Upper lobe of left lung (tissue), 6 donors: ENCODE data around the gene MUC2. TPM values are rescaled to one million over a fixed set of nuclear protein-coding genes. Genes with fewer than 3 reads are reported as not detected.

Source experiments
- ATAC-seq, 2 donors: fragments of 200-7000 bp; cut with Tn5 transposase; one replicate each; pipeline ENCODE4 v1.9.1; 2022; ENCODE audit warnings: mild to moderate bottlenecking in 2 of 2, moderate library complexity in 2 of 2; ENCODE audit not compliant: low FRiP score in 2 of 2
- DNase-seq, 2 donors: peaks; one replicate each; pipeline ENCODE4 v3.0.0-alpha.2; 2019 to 2020
- H3K27ac ChIP-seq, 4 donors: fragments of 200-600 bp; sonication (generic); one replicate each; pipeline ENCODE4 v1.5.1; 2016 to 2019
- H3K27me3 ChIP-seq, 4 donors: fragments of 200-600 bp; sonication (generic); one replicate each; pipeline ENCODE4 v1.5.1; 2017 to 2019
- H3K36me3 ChIP-seq, 4 donors: fragments of 200-600 bp; sonication (generic); one replicate each; pipeline ENCODE4 v1.5.1; 2016 to 2019
- H3K4me1 ChIP-seq, 4 donors: fragments of 200-600 bp; sonication (generic); one replicate each; pipeline ENCODE4 v1.5.1; 2018 to 2019
- H3K4me3 ChIP-seq, 4 donors: fragments of 200-600 bp; sonication (generic); one replicate each; pipeline ENCODE4 v1.5.1; 2017 to 2019; ENCODE audit warnings: mild to moderate bottlenecking in 2 of 4, moderate library complexity in 1 of 4
- H3K9me3 ChIP-seq, 4 donors: fragments of 200-600 bp; sonication (generic); one replicate each; pipeline ENCODE4 v1.5.1; 2018 to 2019
- EP300 ChIP-seq, 4 donors: sonication (generic); formaldehyde crosslinking; IDR thresholded peaks; one replicate each; pipeline ENCODE4 v1.5.1; 2017; ENCODE audit warnings: antibody characterized with exemption in 4 of 4, control low read depth in 2 of 4
- POLR2A ChIP-seq, 4 donors: fragments of 450-650 bp; IDR thresholded peaks; one replicate each; pipeline ENCODE4 v1.5.1; 2016 to 2017; ENCODE audit warnings: antibody characterized with exemption in 4 of 4, mild to moderate bottlenecking in 2 of 4
- POLR2AphosphoS5 ChIP-seq, 2 donors: sonication (generic); formaldehyde crosslinking; IDR thresholded peaks; one replicate each; pipeline ENCODE4 v1.5.1; 2017; ENCODE audit warnings: antibody characterized with exemption in 2 of 2
- WGBS, 2 donors: methylation state at CpG; one replicate each; pipeline ENCODE4 v1.1.5; 2017 to 2018; 5-methylcytosine and 5-hydroxymethylcytosine counted together
- total RNA-seq, 6 donors: library from RNA; depleted of rRNA in 4 of 6; stranded (reverse); fragments of >200 nt in 4 of 6; gene quantifications; one replicate each; pipeline versions ENCODE4 v1.1.0 to v1.2.1, GENCODE V29; 2016 to 2021
- TF ChIP-seq, protein P1 (sequence below), 6 experiments: fragments of 450-650 bp in 4 of 6; fragments of 200-600 bp in 2 of 6; sonication (generic) in 2 of 6; IDR thresholded peaks; one replicate each; pipeline ENCODE4 v1.5.1; 2016 to 2019; ENCODE audit warnings: antibody characterized with exemption in 6 of 6
- donor health status: DM: no; HTN: no; CAD: no; lungs with moderate emphysema.
- donor health status: DM: no; HTN: yes; CAD: no; lungs with severe emphysema.

MUC2 gene
- total RNA-seq, 6 donors from 2014 or later, result 0.11 to 0.84 TPM; not detected in 4

DNA sequence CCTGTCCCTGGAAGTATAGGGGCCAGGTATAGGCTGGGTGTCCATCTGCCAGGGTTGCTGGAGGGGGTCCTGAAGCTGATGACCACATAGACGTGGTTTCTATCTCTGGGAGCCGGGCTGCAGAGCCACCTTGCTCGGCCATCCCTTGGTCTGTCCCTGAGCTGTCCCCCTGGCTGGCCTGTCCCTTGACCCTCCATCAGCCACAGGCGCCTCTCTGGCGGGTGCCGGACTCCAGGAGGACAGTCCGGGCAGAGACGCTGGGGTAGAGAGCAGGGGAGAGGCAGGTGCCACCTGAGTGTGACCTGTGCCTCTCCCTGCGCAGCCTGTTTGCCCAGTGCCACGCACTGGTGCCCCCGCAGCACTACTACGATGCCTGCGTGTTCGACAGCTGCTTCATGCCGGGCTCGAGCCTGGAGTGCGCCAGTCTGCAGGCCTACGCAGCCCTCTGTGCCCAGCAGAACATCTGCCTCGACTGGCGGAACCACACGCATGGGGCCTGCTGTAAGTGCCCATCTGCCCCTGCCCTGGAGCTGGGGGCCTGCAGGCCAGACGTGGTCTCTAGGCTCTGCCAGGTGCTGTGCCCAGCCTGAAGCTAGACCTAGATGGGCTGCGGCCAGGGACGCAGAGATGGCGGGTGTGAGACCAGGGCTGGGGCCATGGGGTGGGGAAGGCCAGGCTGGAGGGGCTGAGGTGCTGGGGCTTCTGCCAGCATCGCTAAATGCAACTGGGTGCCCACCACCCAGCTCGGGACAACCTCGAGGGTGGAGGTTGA is 29.9 kb downstream of the MUC2 start:
- peaks cover 0 to 4% (median 0%) of the 10 kb centered on the region in 4 donors for H3K9me3 ChIP-seq
- WGBS, 2 donors, result 80 to 91% methylated on average over 3 to 28 of the region's 28 CpGs
- H3K4me1 ChIP-seq, result no peaks in the 10 kb centered on the region
- no peaks in the 10 kb centered on the region for H3K36me3 ChIP-seq
- H3K4me3 ChIP-seq, result no peak overlapping the region
- no peak for TF ChIP-seq POLR2AphosphoS5 (IDR thresholded peaks at IDR 0.05)
- TF ChIP-seq, protein P1, sequence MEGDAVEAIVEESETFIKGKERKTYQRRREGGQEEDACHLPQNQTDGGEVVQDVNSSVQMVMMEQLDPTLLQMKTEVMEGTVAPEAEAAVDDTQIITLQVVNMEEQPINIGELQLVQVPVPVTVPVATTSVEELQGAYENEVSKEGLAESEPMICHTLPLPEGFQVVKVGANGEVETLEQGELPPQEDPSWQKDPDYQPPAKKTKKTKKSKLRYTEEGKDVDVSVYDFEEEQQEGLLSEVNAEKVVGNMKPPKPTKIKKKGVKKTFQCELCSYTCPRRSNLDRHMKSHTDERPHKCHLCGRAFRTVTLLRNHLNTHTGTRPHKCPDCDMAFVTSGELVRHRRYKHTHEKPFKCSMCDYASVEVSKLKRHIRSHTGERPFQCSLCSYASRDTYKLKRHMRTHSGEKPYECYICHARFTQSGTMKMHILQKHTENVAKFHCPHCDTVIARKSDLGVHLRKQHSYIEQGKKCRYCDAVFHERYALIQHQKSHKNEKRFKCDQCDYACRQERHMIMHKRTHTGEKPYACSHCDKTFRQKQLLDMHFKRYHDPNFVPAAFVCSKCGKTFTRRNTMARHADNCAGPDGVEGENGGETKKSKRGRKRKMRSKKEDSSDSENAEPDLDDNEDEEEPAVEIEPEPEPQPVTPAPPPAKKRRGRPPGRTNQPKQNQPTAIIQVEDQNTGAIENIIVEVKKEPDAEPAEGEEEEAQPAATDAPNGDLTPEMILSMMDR (IDR thresholded peaks at IDR 0.05), result no peak
- no peak for TF ChIP-seq EP300 (IDR thresholded peaks at IDR 0.05)
- TF ChIP-seq POLR2A (IDR thresholded peaks at IDR 0.05), result no peak
- DNase-seq, result peak in 1 of 2 donors; percentile 69
- no peaks in the 10 kb centered on the region for H3K27me3 ChIP-seq
- no peak overlapping the region for H3K27ac ChIP-seq
- no peak for ATAC-seq

DNA sequence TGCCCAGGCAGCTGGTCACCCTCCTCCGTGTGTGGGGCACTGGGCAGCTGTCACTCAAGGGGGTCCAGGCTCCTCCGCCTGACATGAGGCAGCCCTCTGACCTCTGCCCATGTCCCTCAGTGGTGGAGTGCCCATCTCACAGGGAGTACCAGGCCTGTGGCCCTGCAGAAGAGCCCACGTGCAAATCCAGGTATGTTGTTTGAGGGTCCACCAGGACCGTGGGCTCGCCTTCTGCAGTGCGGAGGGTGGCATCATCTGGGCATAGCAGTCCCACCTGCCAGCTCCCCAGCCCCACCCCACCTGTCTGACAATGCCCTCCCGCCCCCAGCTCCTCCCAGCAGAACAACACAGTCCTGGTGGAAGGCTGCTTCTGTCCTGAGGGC is 30.5 kb downstream of the MUC2 start:
- no peaks in the 10 kb centered on the region for H3K36me3 ChIP-seq
- no peak for DNase-seq
- 80 to 91% methylated on average over 1 to 7 of the region's 7 CpGs for WGBS, 2 donors
- TF ChIP-seq, protein P1 (IDR thresholded peaks at IDR 0.05), result no peak
- TF ChIP-seq POLR2AphosphoS5 (IDR thresholded peaks at IDR 0.05) (no peak), EP300 (IDR thresholded peaks at IDR 0.05) (no peak), POLR2A (IDR thresholded peaks at IDR 0.05) (no peak)
- H3K27ac ChIP-seq, result no peak overlapping the region
- no peaks in the 10 kb centered on the region for H3K9me3 ChIP-seq
- ATAC-seq, result no peak
- no peaks in the 10 kb centered on the region for H3K4me1 ChIP-seq
- no peaks in the 10 kb centered on the region for H3K27me3 ChIP-seq
- no peak overlapping the region for H3K4me3 ChIP-seq

DNA sequence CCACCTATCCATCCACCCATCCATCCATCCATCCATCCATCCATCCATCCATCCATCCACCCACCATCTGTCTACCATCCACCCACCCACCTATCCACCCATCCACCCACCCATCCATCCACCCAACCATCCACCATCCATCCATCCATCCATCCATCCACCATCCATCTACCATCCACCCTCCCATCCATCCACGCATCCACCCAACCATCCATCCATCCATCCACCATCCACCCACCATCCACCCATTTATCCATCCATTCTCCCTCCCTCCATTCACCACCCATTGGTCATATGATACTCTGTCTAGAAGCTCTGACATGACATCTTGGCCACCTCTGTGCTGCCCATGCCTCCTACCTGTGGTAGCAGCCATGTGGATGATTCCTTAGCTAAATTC is 31.7 kb downstream of the MUC2 start:
- Histone ChIP-seq H3K4me3 (no peak overlapping the region), H3K27ac (no peak overlapping the region), H3K36me3 (no peaks in the 10 kb centered on the region), H3K4me1 (no peaks in the 10 kb centered on the region), H3K9me3 (no peaks in the 10 kb centered on the region), H3K27me3 (no peaks in the 10 kb centered on the region)
- 96 to 100% methylated on average over 1 of the region's 1 CpG for WGBS, 2 donors
- DNase-seq (no peak), ATAC-seq (no peak)
- TF ChIP-seq, protein P1 (IDR thresholded peaks at IDR 0.05), result no peak
- TF ChIP-seq EP300 (IDR thresholded peaks at IDR 0.05) (no peak), POLR2A (IDR thresholded peaks at IDR 0.05) (no peak), POLR2AphosphoS5 (IDR thresholded peaks at IDR 0.05) (no peak)

DNA sequence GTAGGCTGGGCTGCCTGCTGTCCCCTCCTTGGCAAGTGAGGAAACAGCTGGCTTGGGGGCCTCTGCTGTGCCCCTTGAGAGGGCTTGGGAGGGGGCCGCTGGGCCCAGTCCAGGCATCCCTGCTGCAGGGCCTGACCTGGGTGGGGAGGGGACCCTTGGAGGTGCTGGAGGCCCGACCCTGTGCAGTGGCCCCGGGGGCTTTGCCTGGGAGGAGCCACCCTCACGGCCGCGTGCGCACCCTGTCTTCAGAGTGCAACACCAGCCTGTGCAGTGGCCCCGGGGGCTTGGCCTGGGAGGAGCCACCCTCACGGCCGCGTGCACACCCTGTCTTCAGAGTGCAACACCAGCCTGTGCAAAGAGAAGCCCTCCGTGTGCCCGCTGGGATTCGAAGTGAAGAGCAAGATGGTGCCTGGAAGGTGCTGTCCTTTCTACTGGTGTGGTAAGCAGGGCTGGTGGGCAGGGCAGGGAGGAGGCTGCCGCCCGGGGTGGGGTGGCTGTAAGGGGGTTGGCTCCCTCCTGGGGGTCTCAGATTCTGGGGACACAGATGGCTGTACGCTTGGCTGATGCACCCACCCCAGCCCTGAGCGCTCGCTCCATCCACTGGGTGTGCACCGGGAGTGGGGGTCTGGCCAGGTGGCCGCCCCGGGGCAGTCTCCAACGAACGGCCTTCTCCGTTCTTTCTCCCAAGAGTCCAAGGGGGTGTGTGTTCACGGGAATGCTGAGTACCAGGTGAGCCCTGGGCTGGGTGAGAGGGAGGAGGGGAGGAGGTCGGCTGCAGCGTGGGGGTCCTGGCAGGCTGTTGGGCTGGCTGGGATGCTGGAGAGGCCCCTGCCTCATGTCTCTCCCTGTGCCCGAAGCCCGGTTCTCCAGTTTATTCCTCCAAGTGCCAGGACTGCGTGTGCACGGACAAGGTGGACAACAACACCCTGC is 32.9 kb downstream of the MUC2 start:
- Histone ChIP-seq H3K27me3 (no peaks in the 10 kb centered on the region), H3K36me3 (no peaks in the 10 kb centered on the region), H3K4me3 (no peak overlapping the region), H3K4me1 (no peaks in the 10 kb centered on the region), H3K27ac (no peak overlapping the region), H3K9me3 (no peaks in the 10 kb centered on the region)
- 79 to 83% methylated on average over 11 to 27 of the region's 32 CpGs for WGBS, 2 donors
- TF ChIP-seq, protein P1 (IDR thresholded peaks at IDR 0.05), result no peak
- TF ChIP-seq POLR2AphosphoS5 (IDR thresholded peaks at IDR 0.05), result no peak
- TF ChIP-seq EP300 (IDR thresholded peaks at IDR 0.05), result no peak
- TF ChIP-seq POLR2A (IDR thresholded peaks at IDR 0.05), result no peak
- no peak for ATAC-seq
- peak in 1 of 2 donors; percentile 75 for DNase-seq
